Activated CD4-positive, CD25-positive, alpha-beta regulatory T cell treated with anti-CD3 and anti-CD28 coated beads, Interleukin-2, amount 50 U/mL, for 72 hours (primary cell): ENCODE results near the gene PCDH1.
"Not testable (repeated sequence)": the region's sequence is repeated elsewhere in the genome, so short reads cannot be mapped to it uniquely, and the experiment has no call there.

ENCODE experiments used
- DNase-seq: peaks from one replicate; pipeline ENCODE4 v3.0.0; 2021

The PCDH1 gene

DNA sequence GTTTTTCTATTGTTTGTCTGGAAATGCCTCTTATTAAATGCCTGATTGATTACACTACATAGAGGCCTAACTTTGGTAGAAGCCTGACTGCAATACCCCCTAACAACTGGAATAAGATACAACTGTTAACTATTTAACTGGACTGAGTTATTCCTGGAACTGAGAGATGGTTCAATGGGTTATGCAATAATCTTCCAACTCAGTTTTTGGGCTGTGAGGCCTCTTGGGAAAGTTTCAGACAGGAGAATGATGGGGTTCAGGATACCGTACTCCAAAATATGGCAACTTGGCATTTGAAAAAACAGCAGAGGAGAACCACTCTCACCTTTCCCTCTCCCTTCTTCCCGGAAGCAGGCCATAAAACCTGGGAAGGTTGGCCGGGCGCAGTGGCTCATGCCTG lies 19.2 kb upstream of the PCDH1 start:
- no peak for DNase-seq

GRCh38 chr5:141890429-141890828 lies 12.2 kb upstream of the PCDH1 start:
- DNase-seq, result not testable (repeated sequence)

GRCh38 chr5:141889282-141889871 lies 11.2 kb upstream of the PCDH1 start:
- DNase-seq, result no peak

DNA sequence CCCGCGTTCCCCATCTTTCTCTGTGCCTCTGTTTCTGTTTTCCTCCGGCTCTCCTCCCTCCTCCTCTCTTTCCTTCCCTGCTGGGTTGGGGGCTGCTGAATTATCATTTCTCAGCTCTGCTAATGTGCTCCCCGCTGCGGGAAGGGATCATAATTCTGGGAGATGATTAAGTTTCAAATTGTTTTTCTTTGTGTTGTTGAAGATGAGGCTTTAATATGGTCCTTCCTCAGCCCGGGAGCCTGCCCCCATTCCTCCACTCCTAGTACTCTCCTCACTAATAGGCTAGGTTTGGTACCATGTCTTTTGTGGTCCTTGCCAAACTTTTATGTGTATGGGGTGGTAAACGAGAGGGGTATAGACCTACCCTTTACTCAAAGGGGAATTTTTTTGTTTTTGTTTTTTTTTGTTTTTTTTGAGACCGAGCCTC lies 5.7 kb upstream of the PCDH1 start:
- no peak for DNase-seq

DNA sequence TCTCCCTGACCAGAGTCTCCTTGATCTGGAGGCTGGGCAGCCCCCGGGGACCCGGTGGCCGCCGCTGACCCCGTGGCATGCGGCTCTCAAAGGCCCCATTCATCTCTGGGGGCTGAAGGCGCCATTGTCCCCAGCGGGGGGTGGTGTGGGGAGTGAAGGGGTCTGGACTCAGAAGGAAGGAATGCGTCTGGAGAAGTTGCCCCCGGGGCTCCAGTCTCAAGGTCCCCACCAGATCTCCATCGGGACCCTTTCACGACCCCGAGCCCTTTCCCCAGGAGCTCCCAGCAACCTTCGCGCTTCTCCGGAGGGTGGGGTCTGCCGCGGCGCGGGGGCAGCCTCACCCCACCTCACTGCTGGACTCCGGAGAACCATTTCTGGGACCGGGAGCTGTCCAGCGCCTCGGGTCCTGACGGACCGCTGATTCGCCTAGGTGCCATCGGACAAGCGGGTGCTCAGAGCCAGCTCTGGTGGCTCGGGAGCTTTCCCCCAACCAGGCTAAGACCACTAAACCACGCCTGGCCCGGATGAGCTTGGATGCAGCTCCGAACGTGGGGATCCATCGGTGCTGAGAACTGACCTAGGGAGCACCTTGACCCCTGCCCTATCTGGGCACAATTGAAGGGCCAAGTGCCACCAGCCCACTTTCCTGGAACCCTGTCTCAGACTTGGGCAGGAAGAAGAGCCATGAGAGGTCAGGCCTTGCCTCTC lies 5.1 kb upstream of the PCDH1 start:
- no peak for DNase-seq

DNA sequence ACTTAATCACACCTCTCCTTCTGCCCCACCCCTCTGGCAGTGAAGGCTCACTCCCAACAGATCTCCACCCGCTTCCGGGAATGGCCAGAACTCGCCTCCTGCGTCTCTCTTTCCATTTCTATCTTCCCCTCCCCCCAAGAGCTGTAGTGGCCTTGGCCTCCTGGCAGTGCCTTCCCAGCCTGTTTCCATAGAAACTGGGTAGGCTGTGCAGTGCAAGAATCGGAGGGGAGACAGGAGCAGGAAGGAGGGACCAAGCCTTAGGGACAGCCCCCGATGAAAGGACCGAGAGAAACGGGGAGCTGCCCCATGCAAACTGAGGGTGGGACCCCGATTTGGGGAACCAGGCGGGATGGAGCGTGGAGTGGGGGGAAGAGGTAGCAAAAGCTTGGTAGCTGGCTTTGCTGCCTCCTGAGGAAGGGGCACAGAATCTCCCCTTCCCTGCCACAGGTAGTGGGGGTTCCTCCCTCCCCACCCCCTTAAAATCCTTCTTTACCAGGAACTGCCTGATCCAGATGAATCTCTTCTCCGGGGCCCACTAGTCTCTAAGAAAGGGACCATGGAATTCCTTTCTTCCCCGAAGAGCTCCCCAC lies 4.5 kb upstream of the PCDH1 start:
- DNase-seq, result no peak

DNA sequence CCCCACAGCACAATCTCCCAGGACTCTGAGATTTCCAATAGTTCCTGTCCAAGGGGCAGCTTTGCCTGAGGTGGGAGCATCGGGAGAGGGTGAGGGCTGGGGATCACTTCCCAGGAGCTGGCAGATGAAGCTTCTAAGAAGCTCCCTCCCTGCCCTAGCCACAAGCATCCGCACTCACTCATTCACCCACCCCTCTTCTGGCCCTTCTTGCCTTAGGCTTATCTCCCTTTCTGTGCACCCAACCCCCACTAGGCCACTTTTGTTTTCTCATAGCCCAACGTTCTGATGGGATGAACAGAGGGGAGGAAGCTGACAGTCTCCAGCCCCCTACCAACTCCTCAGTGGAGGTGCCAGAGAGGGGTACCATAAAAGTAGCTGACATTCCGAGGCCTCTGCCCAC lies 3.7 kb upstream of the PCDH1 start:
- DNase-seq, result no peak

- DNase-seq, result no peak
Measured at GRCh38 chr5:141880961-141881801, 3.0 kb upstream of the PCDH1 start.

DNA sequence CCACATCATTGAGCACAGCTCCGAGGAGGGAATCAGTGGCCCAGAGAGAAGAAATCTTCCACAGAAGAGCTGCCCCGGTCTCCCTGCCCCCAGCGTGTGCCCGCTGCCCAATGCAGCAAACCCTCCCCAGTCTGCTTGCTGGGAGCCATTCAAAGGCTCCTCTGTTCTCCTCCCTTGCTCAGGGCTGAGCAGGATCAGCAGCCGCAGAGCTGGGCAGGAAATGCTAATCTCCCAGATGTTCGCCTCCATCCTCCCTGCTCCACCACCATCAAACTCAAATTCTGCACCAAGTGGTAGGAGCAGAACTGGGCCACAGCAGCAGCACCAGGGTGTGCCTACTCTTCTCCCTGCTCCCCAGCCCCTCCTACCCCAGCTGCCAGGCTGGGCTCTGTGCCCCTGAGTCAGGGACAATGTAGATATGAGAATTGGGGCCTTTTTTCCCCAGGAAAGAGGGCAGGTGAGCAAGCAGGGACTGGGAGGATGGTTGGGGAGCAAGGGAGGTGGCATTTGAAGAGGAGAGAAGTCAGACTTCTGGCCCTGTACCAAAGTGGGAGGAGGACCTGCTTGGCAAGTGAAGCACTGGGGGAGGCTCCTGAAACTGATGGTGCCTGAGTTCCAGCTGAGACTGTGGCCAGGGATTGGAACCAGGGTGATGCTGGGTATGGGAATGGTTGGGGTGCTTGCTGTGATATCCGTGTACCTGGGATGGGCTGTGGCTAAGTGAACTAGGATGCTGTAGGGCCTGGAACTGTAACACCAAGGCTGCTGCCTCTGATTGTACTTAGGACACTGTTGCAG lies 1.9 kb upstream of the PCDH1 start:
- no peak for DNase-seq

- DNase-seq, result no peak
Measured at GRCh38 chr5:141879426-141879759, 1.2 kb upstream of the PCDH1 start.

- peak; percentile 81 for DNase-seq
Measured at GRCh38 chr5:141878711-141879425, 658 bp upstream of the PCDH1 start.

DNA sequence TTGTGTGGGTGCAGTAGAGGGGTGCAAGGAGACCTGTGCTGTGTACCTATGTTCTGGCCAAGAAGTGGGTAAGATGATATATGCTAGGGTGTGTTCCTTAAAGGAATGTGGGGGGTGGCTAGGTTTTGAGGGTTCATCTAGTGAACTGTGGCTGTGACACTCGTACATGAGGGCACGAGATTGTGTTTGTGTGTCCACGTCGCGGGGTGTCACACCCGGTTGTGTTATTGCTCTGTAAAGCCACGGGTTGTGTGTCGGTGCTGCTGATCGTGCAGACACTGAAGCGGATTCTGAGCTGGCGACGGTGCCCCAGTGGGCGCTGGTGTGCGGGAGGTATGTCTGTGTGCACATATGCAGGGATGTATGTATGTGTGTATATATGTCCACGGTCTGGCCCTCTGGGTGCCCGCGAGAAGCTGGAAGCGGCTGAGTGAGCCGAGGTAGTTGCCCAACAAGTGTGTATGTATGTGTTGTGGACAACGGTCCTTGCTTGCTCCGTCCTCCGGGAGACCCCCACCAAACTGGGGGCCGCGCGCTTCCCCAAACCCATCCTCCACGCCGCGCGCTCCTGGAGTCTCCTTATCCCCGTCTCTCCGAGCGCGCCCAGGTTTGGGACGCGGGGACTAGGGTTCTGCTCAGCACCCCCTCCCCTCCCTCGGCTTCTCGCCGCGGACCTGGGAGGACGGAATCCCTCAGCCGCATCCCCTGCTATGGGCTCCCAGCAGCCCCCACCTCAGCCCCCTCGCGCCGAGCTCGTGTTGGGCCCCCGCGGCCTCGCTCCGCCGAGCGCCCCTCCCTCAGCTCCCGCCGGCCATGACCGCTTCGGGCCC lies 639 bp downstream of the PCDH1 start:
- DNase-seq, result no peak

- DNase-seq, result no peak
Measured at GRCh38 chr5:141876628-141877355, 1.4 kb downstream of the PCDH1 start.

DNA sequence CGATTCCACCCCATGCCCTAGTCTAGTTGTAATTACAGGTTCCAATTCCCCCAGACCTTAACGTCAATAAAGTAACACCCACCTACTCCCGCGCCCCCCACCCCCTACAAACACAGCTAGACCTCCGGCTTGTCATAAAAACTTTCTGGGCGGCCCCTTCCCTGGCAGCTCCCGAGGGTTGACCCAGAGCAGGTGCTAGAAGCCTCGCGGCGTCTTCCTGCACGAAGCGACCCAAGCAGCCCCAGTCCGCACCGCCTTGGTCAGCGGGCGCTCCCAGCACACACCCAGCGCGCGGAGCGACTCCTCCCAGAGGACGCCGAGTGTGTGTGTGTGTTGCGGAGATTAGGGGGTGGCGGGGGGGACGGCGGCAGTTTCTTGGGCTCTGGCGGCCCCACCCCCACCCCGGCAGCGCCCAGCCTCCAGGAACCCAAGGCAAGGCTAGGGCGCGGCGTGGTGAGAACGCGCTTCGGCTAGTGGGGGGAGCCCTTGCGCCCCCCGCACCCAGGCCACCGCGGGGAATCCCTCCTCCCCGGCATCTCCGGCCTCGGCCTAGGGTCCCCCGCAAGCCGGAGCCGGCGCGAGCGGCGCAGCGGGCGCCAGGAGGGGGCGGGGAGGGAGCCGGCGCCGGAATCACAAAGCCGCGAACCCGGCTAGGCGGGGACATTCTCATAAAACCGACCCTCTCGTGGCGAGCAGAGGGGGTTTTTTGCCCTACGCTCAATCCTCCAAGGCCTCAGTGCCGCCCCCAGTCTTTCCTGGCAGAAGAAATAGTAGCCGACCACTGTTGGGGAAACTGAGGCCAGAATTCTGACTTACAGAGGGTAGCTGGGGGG lies 2.2 kb downstream of the PCDH1 start:
- DNase-seq, result no peak

DNA sequence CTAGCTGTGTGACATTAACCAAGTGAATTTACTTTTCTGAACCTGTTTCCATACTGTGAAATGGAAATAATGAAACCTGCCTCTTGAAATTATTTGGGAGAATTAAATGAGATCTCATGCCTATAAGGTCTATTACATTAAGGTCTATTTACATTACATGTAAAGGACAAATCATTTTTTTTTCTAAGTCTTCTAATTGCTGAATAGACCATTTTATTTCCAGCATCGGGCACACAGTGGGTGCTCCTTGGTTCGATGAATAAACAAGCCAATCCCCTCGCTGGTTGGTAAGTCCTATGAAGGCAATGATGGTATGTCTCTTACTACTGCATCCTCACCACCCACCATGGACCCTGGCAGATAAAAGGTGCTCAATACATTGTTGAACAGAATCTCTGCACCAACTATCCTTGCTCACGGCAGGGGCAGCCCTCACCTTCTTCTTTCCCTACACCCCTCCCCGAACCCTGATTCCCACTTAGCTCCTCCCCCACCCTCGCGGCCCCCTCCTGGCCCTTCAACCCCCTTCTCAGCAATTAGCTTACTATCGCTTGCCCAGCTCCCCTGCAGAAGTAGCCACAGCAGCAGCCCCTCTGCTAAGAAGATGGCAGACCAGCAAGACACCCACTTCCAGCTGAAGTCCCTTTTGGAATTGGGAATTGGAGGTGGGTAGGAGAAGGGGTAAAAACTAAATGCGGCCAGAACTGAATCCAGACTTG lies 3.0 kb downstream of the PCDH1 start:
- no peak for DNase-seq

DNA sequence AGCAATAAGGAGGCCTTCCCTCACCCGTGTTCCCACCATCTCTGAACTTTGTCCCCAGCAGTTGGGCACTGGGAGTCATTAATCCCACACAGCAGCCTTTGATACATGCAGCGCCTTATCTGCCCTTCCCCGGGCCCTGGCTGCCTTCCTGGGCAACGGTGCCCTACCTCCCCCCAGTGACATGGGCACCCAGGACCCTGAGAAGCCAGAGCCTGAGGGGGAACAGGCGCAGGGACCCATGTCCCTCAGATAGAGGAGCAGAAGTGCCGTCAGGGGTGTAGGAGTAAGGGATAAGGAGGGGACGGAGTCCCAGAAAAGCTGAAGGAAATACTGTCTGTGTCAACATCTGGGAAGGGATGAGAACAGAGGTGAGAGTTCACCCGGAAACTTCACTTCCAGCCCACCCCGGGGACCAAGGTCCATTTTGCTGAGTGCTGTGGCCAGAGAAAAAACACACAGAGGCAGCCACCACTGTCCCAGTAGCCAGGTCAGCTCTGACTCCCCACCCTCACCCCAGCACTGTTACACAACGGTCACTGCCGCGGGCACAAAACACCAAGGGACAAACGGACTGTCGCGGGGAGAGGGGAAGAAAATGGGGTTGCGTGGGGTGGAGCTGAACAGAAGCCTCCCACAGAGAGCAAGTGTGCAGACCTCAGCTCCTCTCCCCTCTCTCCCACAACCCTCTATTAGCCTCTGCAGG lies 3.8 kb downstream of the PCDH1 start:
- no peak for DNase-seq

GRCh38 chr5:141873933-141874261 lies 4.3 kb downstream of the PCDH1 start:
- DNase-seq, result no peak
